Panc1 (cell line): ENCODE results near the gene BTBD9. TPM values are rescaled to one million over a fixed set of nuclear protein-coding genes. Genes with fewer than 3 reads are reported as not detected.

Source experiments
- ATAC-seq: fragments of 200-7000 bp; cut with Tn5 transposase; 2 replicates; pipeline ENCODE4 v1.9.1; 2020; ENCODE audit warnings: mild to moderate bottlenecking, moderate library complexity
- BruUV-seq: library from RNA; stranded (reverse); fragments of 400-500 nt; replicated peaks from 2 replicates; lab custom pipeline; 2021; lab: Mats Ljungman, UMichigan
- CTCF ChIA-PET: fragments of 300-600 bp; sonication (Branson Sonifier 250); formaldehyde crosslinking; loops from one replicate; lab custom pipeline; 2022; ENCODE audit warnings: antibody characterized with exemption; lab: Charles Lee
- POLR2A ChIA-PET: fragments of 300-600 bp; sonication (Branson Sonifier 250); formaldehyde crosslinking; loops from one replicate; lab custom pipeline; 2022; ENCODE audit warnings: antibody characterized with exemption; lab: Charles Lee
- DNase-seq: peaks from one replicate; pipeline ENCODE4 v3.0.0-alpha.2; 2010; ENCODE audit warnings: low read depth, low spot score
- H3K27ac ChIP-seq: 2 replicates; pipeline ENCODE4 v1.5.1; 2011; ENCODE audit warnings: mild to moderate bottlenecking, low read length, inconsistent platforms
- H3K27me3 ChIP-seq: fragments of 200-500 bp; sonication (Bioruptor generic); 2 replicates; pipeline ENCODE4 v1.6.0; 2014; ENCODE audit warnings: low read length, inconsistent platforms; ENCODE audit not compliant: control insufficient read depth, insufficient read depth
- H3K36me3 ChIP-seq: fragments of 200-500 bp; sonication (Bioruptor generic); 2 replicates; pipeline ENCODE4 v1.5.1; 2014; ENCODE audit warnings: inconsistent platforms, mild to moderate bottlenecking, low read length, moderate library complexity; ENCODE audit not compliant: control insufficient read depth, insufficient read depth
- H3K4me1 ChIP-seq: 2 replicates; pipeline ENCODE4 v1.5.1; 2011; ENCODE audit warnings: inconsistent platforms, mild to moderate bottlenecking, low read length, moderate library complexity; ENCODE audit not compliant: control insufficient read depth, insufficient read depth
- H3K4me3 ChIP-seq, 2 experiments: 2 replicates each; pipeline ENCODE4 v1.5.1; 2011 to 2012; ENCODE audit warnings: low read depth in 2 of 2, low read length in 2 of 2, mild to moderate bottlenecking in 2 of 2, inconsistent platforms in 1 of 2, moderate library complexity in 1 of 2
- H3K9me3 ChIP-seq: fragments of 200-500 bp; sonication (Bioruptor generic); 2 replicates; pipeline ENCODE4 v1.5.1; 2014; ENCODE audit warnings: low read depth, mild to moderate bottlenecking, inconsistent platforms, low read length, moderate library complexity; ENCODE audit not compliant: control insufficient read depth, insufficient read depth
- CTCF ChIP-seq: fragments of 450-650 bp; IDR thresholded peaks from 2 replicates; pipeline ENCODE4 v1.5.1; 2017; ENCODE audit warnings: mild to moderate bottlenecking
- POLR2AphosphoS5 ChIP-seq: IDR thresholded peaks from 2 replicates; pipeline ENCODE4 v1.6.1; 2012; ENCODE audit warnings: mild to moderate bottlenecking, low read depth, low read length, moderate library complexity
- REST ChIP-seq, 2 experiments: IDR thresholded peaks; 2 replicates each; pipeline ENCODE4 v1.6.1; 2011 to 2012; ENCODE audit warnings: low read depth in 2 of 2, control low read depth in 1 of 2, low read length in 1 of 2, mild to moderate bottlenecking in 1 of 2, moderate library complexity in 1 of 2; ENCODE audit not compliant: insufficient read depth in 1 of 2
- SIN3A ChIP-seq: IDR thresholded peaks from 2 replicates; pipeline ENCODE4 v1.6.1; 2012; ENCODE audit warnings: low read depth, mild to moderate bottlenecking, low read length, moderate library complexity, borderline replicate concordance; ENCODE audit not compliant: insufficient read depth
- TCF7L2 ChIP-seq: IDR thresholded peaks from 2 replicates; pipeline ENCODE4 v1.6.1; 2011; ENCODE audit warnings: mild to moderate bottlenecking, low read depth, low read length, inconsistent platforms
- in situ Hi-C: cut with HindIII; loops from 2 replicates; pipeline ENCODE4 v1.10.0; 2016; ENCODE audit warnings: low sequenced_read_pairs, low pct_unique_long_range_greater_than_20kb
- intact Hi-C: fragments of 100-400 bp; cut with micrococcal nuclease; formaldehyde crosslinking; loops from one replicate; pipeline ENCODE4 v1.10.0; 2022; ENCODE audit not compliant: unreplicated experiment
- total RNA-seq: library from RNA; stranded (reverse); gene quantifications from one replicate; pipeline ENCODE4 v1.2.1, GENCODE V29; 2021; ENCODE audit not compliant: unreplicated experiment

The BTBD9 gene
- total RNA-seq, 1 experiment from 2014 or later = 12.8 TPM

GRCh38 chr6:38591439-38591838, 48.3 kb downstream of the BTBD9 start:
- in situ Hi-C loops = no loop called here
- BruUV-seq = no TSS peak

GRCh38 chr6:38589367-38589720, 50.4 kb downstream of the BTBD9 start:
- ATAC-seq (no peak), DNase-seq (no peak)
- H3K9me3 ChIP-seq = no peaks in the 10 kb centered on the region
- H3K4me1 ChIP-seq = no peaks in the 10 kb centered on the region
- H3K27me3 ChIP-seq = no peaks in the 10 kb centered on the region
- no peak overlapping the region for H3K27ac ChIP-seq
- intact Hi-C loops (no loop called here), in situ Hi-C loops (no loop called here)
- H3K36me3 ChIP-seq = no peaks in the 10 kb centered on the region
- no TSS peak for BruUV-seq
- POLR2A ChIA-PET = interaction anchor here (0.5 kb wide), 1 partner anchor 50 kb away, joined by 5 read pairs; no protein-coding TSS in a partner anchor
- CTCF ChIA-PET = no interaction called here
- H3K4me3 ChIP-seq = no peak overlapping the region
- TF ChIP-seq REST (IDR thresholded peaks at IDR 0.05; ENCODE audit: insufficient read depth in 1 of 2, low read depth in 2 of 2, low read length in 1 of 2) = no peak
- TF ChIP-seq TCF7L2 = no peak
- no peak for TF ChIP-seq CTCF
- no peak for TF ChIP-seq POLR2AphosphoS5
- TF ChIP-seq SIN3A = no peak

More at GRCh38 chr6:38591439-38591838, 48.3 kb downstream of the BTBD9 start:
- no peaks in the 10 kb centered on the region for H3K4me1 ChIP-seq
- ChIA-PET POLR2A (no interaction called here), CTCF (no interaction called here)
- no peak for ATAC-seq
- TF ChIP-seq REST (IDR thresholded peaks at IDR 0.05; ENCODE audit: insufficient read depth in 1 of 2, low read depth in 2 of 2, low read length in 1 of 2) (no peak), SIN3A (no peak), CTCF (no peak), TCF7L2 (no peak), POLR2AphosphoS5 (no peak)
- no peak overlapping the region for H3K27ac ChIP-seq
- H3K27me3 ChIP-seq = no peaks in the 10 kb centered on the region
- intact Hi-C loops = no loop called here
- no peaks in the 10 kb centered on the region for H3K36me3 ChIP-seq
- DNase-seq = no peak
- no peaks in the 10 kb centered on the region for H3K9me3 ChIP-seq
- no peak overlapping the region for H3K4me3 ChIP-seq
